ENCODE measurements around the gene CRELD2.
A peak's percentile ranks its signal among the peaks of the same experiment; 100 is the strongest.

The CRELD2 gene

GRCh38 chr22:49929211-49929979 is 11.0 kb downstream of the CRELD2 start:
- TF ChIP-seq CTCF (IDR thresholded peaks at IDR 0.05; ENCODE audit: insufficient read depth, low read depth, low read length, missing control alignments) = peak; percentile 80
- no peak overlapping the region for H3K4me3 ChIP-seq (ENCODE audit: low read depth, low read length)
- peak; percentile 75 for DNase-seq (ENCODE audit: low read depth)

GRCh38 chr22:49929994-49930575 is 11.7 kb downstream of the CRELD2 start:
- no peak for DNase-seq (ENCODE audit: low read depth)
- TF ChIP-seq CTCF (IDR thresholded peaks at IDR 0.05; ENCODE audit: insufficient read depth, low read depth, low read length, missing control alignments) = no peak

GRCh38 chr22:49930596-49931412 is 12.4 kb downstream of the CRELD2 start:
- peak; percentile 86 for DNase-seq (ENCODE audit: low read depth)
- H3K4me3 ChIP-seq (ENCODE audit: low read depth, low read length) = no peak overlapping the region
- TF ChIP-seq CTCF (IDR thresholded peaks at IDR 0.05; ENCODE audit: insufficient read depth, low read depth, low read length, missing control alignments) = peak; percentile 77

More at GRCh38 chr22:49929994-49930575, 11.7 kb downstream of the CRELD2 start:
- no peak overlapping the region for H3K4me3 ChIP-seq (ENCODE audit: low read depth, low read length)

GRCh38 chr22:49933236-49934159 is 15.1 kb downstream of the CRELD2 start:
- no peak for DNase-seq (ENCODE audit: low read depth)
- TF ChIP-seq CTCF (IDR thresholded peaks at IDR 0.05; ENCODE audit: insufficient read depth, low read depth, low read length, missing control alignments) = no peak
- peak overlapping the region; percentile 79 for H3K4me3 ChIP-seq (ENCODE audit: low read depth, low read length)

- H3K4me3 ChIP-seq (ENCODE audit: low read depth, low read length) = peak overlapping the region; percentile 79
- no peak for TF ChIP-seq CTCF (IDR thresholded peaks at IDR 0.05; ENCODE audit: insufficient read depth, low read depth, low read length, missing control alignments)
- no peak for DNase-seq (ENCODE audit: low read depth)
Measured at GRCh38 chr22:49934160-49934890, 15.9 kb downstream of the CRELD2 start.

Data from GM12865 (cell line).